Tibial artery (tissue), 4 donors: ENCODE measurements around the gene UCN2.

Experiments
- DNase-seq, 2 donors: peaks; one replicate each; pipeline ENCODE4 v3.0.0-alpha.2; 2019
- H3K27ac ChIP-seq, 2 donors: fragments of 200-600 bp; sonication (generic) in 1 of 2; 1 replicate in 1 of 2; 2 replicates in 1 of 2; pipeline ENCODE4 v1.5.1; 2018 to 2019; ENCODE audit warnings: mild to moderate bottlenecking in 1 of 2
- H3K27me3 ChIP-seq, 2 donors: fragments of 200-600 bp; sonication (generic) in 1 of 2; one replicate each; pipeline versions ENCODE4 v1.5.1 to v1.6.0; 2016 to 2019
- H3K36me3 ChIP-seq, 3 donors: fragments of 200-600 bp; sonication (generic) in 2 of 3; one replicate each; pipeline ENCODE4 v1.5.1; 2016 to 2019; ENCODE audit warnings: mild to moderate bottlenecking in 2 of 3
- H3K4me1 ChIP-seq, 4 donors: fragments of 200-600 bp; sonication (generic) in 2 of 4; 1 replicate in 3 of 4; 2 replicates in 1 of 4; pipeline ENCODE4 v1.5.1; 2016 to 2019
- H3K4me3 ChIP-seq, 2 donors: fragments of 200-600 bp; sonication (generic) in 1 of 2; 1 replicate in 1 of 2; 2 replicates in 1 of 2; pipeline ENCODE4 v1.5.1; 2018 to 2019; ENCODE audit warnings: mild to moderate bottlenecking in 2 of 2
- H3K9me3 ChIP-seq, 3 donors: fragments of 200-600 bp; sonication (generic) in 1 of 3; one replicate each; pipeline ENCODE4 v1.5.1; 2016 to 2019
- CTCF ChIP-seq, 2 experiments: fragments of 200-600 bp in 1 of 2; fragments of 450-650 bp in 1 of 2; IDR thresholded peaks; one replicate each; pipeline ENCODE4 v1.5.1; 2017 to 2019; ENCODE audit warnings: antibody characterized with exemption in 2 of 2, mild to moderate bottlenecking in 1 of 2, moderate library complexity in 1 of 2
- intact Hi-C: fragments of 100-400 bp; cut with DNase I; formaldehyde crosslinking; loops from one replicate; pipeline ENCODE4 v1.15.0; 2023; ENCODE audit warnings: low total_unique reads

UCN2 gene

GRCh38 chr3:48569400-48569799, 5.8 kb upstream of the UCN2 start:
- H3K36me3 ChIP-seq: peaks cover 0 to 20% (median 0%) of the 10 kb centered on the region in 3 donors
- no peaks in the 10 kb centered on the region for H3K27me3 ChIP-seq
- no peaks in the 10 kb centered on the region for H3K9me3 ChIP-seq
- no peak for DNase-seq
- H3K27ac ChIP-seq: no peak overlapping the region
- no peak overlapping the region for H3K4me3 ChIP-seq
- peaks cover 0 to 5% (median 0%) of the 10 kb centered on the region in 4 donors for H3K4me1 ChIP-seq
- TF ChIP-seq CTCF (IDR thresholded peaks at IDR 0.05): no peak
- intact Hi-C loops: no loop called here

GRCh38 chr3:48568476-48568875, 4.9 kb upstream of the UCN2 start:
- peaks cover 0 to 17% (median 0%) of the 10 kb centered on the region in 3 donors for H3K36me3 ChIP-seq
- DNase-seq: no peak
- intact Hi-C loops: no loop called here

GRCh38 chr3:48567500-48567899, 3.9 kb upstream of the UCN2 start:
- H3K36me3 ChIP-seq: peaks cover 0 to 14% (median 0%) of the 10 kb centered on the region in 3 donors
- H3K4me1 ChIP-seq: peaks cover 0 to 5% (median 0%) of the 10 kb centered on the region in 4 donors
- DNase-seq: no peak
- H3K9me3 ChIP-seq: no peaks in the 10 kb centered on the region
- TF ChIP-seq CTCF (IDR thresholded peaks at IDR 0.05): no peak
- H3K27ac ChIP-seq: no peak overlapping the region
- H3K27me3 ChIP-seq: no peaks in the 10 kb centered on the region
- H3K4me3 ChIP-seq: no peak overlapping the region
- intact Hi-C loops: no loop called here

More at GRCh38 chr3:48568476-48568875, 4.9 kb upstream of the UCN2 start:
- no peaks in the 10 kb centered on the region for H3K9me3 ChIP-seq
- H3K4me3 ChIP-seq: no peak overlapping the region
- no peak for TF ChIP-seq CTCF (IDR thresholded peaks at IDR 0.05)
- no peak overlapping the region for H3K27ac ChIP-seq
- H3K27me3 ChIP-seq: no peaks in the 10 kb centered on the region
- peaks cover 0 to 5% (median 0%) of the 10 kb centered on the region in 4 donors for H3K4me1 ChIP-seq

GRCh38 chr3:48567090-48567489, 3.5 kb upstream of the UCN2 start:
- Histone ChIP-seq H3K9me3 (no peaks in the 10 kb centered on the region), H3K4me1 (peaks cover 0 to 5% (median 0%) of the 10 kb centered on the region in 4 donors), H3K4me3 (no peak overlapping the region), H3K27me3 (no peaks in the 10 kb centered on the region), H3K27ac (no peak overlapping the region), H3K36me3 (peaks cover 0 to 9% (median 0%) of the 10 kb centered on the region in 3 donors)
- DNase-seq: no peak
- no peak for TF ChIP-seq CTCF (IDR thresholded peaks at IDR 0.05)
- intact Hi-C loops: no loop called here

- DNase-seq: no peak
- Histone ChIP-seq H3K4me3 (no peak overlapping the region), H3K27me3 (no peaks in the 10 kb centered on the region), H3K9me3 (no peaks in the 10 kb centered on the region), H3K4me1 (peaks cover 0 to 7% (median under 1%) of the 10 kb centered on the region in 4 donors), H3K36me3 (peaks cover 0 to 2% (median 0%) of the 10 kb centered on the region in 3 donors), H3K27ac (no peak overlapping the region)
- intact Hi-C loops: no loop called here
- no peak for TF ChIP-seq CTCF (IDR thresholded peaks at IDR 0.05)
These were observed 2.8 kb upstream of the UCN2 start for GRCh38 chr3:48566401-48566760.
